Smooth muscle cell (in vitro differentiated cells): ENCODE results near the gene C9orf50. TPM values are rescaled to one million over a fixed set of nuclear protein-coding genes. Genes with fewer than 3 reads are reported as not detected.

Experiments used
- DNase-seq: peaks from one replicate; lab custom pipeline; 2025; ENCODE audit not compliant: unreplicated experiment; lab: John Stamatoyannopoulos, UW
- H2AFZ ChIP-seq: fragments of 200-600 bp; sonication (generic); 2 replicates; pipeline ENCODE4 v1.6.0; 2016; ENCODE audit warnings: antibody characterized with exemption, low read depth, mild to moderate bottlenecking
- H3F3A ChIP-seq: fragments of 200-600 bp; sonication (generic); 2 replicates; pipeline ENCODE4 v1.6.0; 2017; ENCODE audit warnings: antibody characterized with exemption, low read depth
- H3K27ac ChIP-seq: fragments of 200-600 bp; sonication (generic); 2 replicates; pipeline ENCODE4 v1.5.1; 2016; ENCODE audit warnings: low read depth, mild to moderate bottlenecking
- H3K27me3 ChIP-seq: fragments of 200-600 bp; sonication (generic); 2 replicates; pipeline ENCODE4 v1.6.1; 2016; ENCODE audit warnings: low read depth, mild to moderate bottlenecking
- H3K36me3 ChIP-seq: fragments of 200-600 bp; sonication (generic); 2 replicates; pipeline ENCODE4 v1.5.1; 2016; ENCODE audit warnings: low read depth
- H3K4me1 ChIP-seq: fragments of 200-600 bp; sonication (generic); 2 replicates; pipeline ENCODE4 v1.5.1; 2016; ENCODE audit warnings: low read depth
- H3K4me2 ChIP-seq: fragments of 200-600 bp; sonication (generic); 2 replicates; pipeline ENCODE4 v1.6.0; 2016; ENCODE audit warnings: mild to moderate bottlenecking
- H3K4me3 ChIP-seq: fragments of 200-600 bp; sonication (generic); 2 replicates; pipeline ENCODE4 v1.5.1; 2016; ENCODE audit warnings: mild to moderate bottlenecking
- H3K79me2 ChIP-seq: fragments of 200-600 bp; sonication (generic); 2 replicates; pipeline ENCODE4 v1.6.0; 2016; ENCODE audit warnings: low read depth, mild to moderate bottlenecking
- H3K9ac ChIP-seq: fragments of 200-600 bp; sonication (generic); 2 replicates; pipeline ENCODE4 v1.6.0; 2016; ENCODE audit warnings: low read depth
- H3K9me3 ChIP-seq: fragments of 200-600 bp; sonication (generic); replicated peaks from 2 replicates; pipeline ENCODE4 v1.5.1; 2016; ENCODE audit warnings: low read depth
- H4K20me1 ChIP-seq: fragments of 200-600 bp; sonication (generic); 2 replicates; pipeline ENCODE4 v1.6.0; 2016; ENCODE audit warnings: low read depth
- WGBS: methylation state at CpG from one replicate; pipeline ENCODE4 v1.1.7; 2016; ENCODE audit warnings: low lambda C conversion rate; 5-methylcytosine and 5-hydroxymethylcytosine counted together
- polyA plus RNA-seq: library from polyadenylated mRNA; unstranded; fragments of >200 nt; fragmentation: Nextera tagmentation; extraction: Ambion mirVana; gene quantifications from 2 replicates; pipeline ENCODE4 v1.2.1, GENCODE V29; 2016
- total RNA-seq: library from RNA; depleted of rRNA; stranded (reverse); fragments of >200 nt; gene quantifications from 2 replicates; pipeline ENCODE4 v1.2.3, GENCODE V29; 2014
- TF ChIP-seq, protein P1 (sequence below): fragments of 200-600 bp; sonication (generic); IDR thresholded peaks from 2 replicates; pipeline ENCODE4 v1.5.1; 2017; ENCODE audit warnings: borderline replicate concordance, mild to moderate bottlenecking, antibody characterized with exemption; ENCODE audit not compliant: insufficient read depth, poor library complexity, severe bottlenecking

C9orf50 gene
- total and polyA plus RNA-seq, 2 experiments from 2014 or later = 0.59 TPM; not detected in 1

DNA sequence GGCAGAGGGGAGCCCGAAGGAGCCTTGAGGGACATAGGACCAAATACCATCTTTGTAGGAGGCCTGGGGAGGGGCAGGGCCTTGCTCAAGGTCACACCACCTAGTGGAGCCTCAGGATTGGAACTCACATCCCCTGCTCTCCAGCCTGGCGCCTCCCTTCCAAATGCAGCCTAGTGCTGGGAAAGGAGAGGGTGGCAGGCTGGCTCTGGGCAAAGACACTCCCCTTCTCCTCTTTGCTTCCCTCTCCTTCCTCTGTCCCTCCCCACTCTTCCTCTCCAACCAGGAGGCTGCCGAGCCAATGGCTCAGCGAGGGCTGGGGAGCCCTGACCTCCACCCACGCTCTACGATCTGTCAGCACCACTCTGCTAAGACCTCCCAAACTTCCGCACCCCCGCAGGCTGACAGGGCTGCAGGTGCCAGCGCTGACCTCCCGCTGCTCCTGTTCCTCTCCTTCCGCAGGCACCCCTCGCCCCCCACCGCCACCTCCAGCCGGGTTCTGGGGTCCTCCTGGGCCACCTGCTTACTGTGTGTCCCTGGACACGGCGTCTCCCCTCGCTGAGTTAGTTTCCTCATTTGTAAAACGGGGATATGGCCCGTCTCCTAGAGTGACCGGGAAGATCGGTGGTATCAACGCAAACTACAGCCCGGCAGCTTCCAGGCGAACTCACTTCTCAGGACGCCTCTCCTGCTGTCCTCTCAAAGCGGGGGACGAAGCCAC, 52.9 kb downstream of the C9orf50 start:
- TF ChIP-seq, protein P1, sequence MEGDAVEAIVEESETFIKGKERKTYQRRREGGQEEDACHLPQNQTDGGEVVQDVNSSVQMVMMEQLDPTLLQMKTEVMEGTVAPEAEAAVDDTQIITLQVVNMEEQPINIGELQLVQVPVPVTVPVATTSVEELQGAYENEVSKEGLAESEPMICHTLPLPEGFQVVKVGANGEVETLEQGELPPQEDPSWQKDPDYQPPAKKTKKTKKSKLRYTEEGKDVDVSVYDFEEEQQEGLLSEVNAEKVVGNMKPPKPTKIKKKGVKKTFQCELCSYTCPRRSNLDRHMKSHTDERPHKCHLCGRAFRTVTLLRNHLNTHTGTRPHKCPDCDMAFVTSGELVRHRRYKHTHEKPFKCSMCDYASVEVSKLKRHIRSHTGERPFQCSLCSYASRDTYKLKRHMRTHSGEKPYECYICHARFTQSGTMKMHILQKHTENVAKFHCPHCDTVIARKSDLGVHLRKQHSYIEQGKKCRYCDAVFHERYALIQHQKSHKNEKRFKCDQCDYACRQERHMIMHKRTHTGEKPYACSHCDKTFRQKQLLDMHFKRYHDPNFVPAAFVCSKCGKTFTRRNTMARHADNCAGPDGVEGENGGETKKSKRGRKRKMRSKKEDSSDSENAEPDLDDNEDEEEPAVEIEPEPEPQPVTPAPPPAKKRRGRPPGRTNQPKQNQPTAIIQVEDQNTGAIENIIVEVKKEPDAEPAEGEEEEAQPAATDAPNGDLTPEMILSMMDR = no peak
- WGBS = 2% methylated on average over 26 of the region's 27 CpGs
- H3K4me2 ChIP-seq = peak overlapping the region; percentile 84
- no peak overlapping the region for H3K9ac ChIP-seq
- H3K79me2 ChIP-seq = no peaks in the 10 kb centered on the region
- peak overlapping the region; percentile 75 for H2AFZ ChIP-seq
- peaks cover 17% of the 10 kb centered on the region for H3K4me1 ChIP-seq
- peaks cover 11% of the 10 kb centered on the region for H3F3A ChIP-seq
- H3K4me3 ChIP-seq = peak overlapping the region; percentile 45
- no peak for DNase-seq
- H3K27me3 ChIP-seq = no peaks in the 10 kb centered on the region
- no peaks in the 10 kb centered on the region for H3K36me3 ChIP-seq
- H3K27ac ChIP-seq = peak overlapping the region; percentile 90
- H3K9me3 ChIP-seq = no peaks in the 10 kb centered on the region
- H4K20me1 ChIP-seq = no peaks in the 10 kb centered on the region

DNA sequence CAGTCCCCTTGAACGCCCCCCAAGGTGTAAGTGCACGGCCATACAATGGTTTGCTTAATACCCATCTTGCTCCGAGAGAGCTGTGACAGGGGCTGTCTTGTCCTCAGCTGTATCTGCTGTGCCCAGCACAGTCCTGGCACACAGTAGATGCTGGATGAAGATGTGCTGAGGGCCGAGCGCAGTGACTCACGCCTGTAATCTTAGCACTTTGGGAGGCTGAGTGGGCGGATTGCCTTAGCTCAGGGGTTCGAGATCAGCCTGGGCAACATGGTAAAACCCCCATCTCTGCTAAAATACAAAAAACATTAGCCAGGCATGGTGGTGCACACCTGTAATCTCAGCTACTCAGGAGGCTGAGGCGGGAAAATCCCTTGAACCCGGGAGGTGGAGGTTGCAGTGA, 53.6 kb downstream of the C9orf50 start:
- H3K9ac ChIP-seq = no peak overlapping the region
- peaks cover 21% of the 10 kb centered on the region for H3K4me1 ChIP-seq
- no peak overlapping the region for H2AFZ ChIP-seq

DNA sequence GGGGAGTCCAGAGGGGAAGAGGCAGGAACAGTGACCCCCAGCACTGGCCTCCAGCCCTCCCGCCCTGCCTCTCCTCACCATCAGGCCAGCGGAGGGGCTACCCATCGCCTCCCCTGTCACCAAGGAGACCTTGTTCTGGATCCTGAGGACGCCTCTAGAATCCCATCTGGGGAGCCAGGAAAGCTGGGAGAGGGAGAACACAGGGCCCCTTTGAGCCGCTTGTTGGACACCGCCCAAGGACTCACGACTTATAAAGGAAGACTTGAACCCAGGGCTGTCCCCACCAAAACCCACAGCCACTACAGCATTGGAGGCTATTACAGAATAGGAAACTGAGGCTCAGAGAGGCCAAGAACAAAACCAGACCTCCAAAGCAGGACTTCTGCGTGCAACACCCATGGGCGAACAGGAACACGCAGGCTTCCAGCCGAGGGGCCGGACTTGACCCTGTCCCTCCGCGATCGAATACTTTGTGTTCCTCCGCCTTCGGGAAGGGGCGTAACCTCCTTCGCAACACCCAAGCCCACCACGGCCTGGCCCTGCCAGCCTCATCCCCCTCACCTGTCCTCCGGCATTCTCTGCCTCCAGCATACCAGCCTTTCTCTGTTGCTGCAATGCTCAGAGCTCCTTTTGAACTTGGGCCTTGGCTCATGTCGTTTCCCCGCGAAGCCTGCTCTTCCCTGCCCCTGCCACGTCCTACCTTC, 54.2 kb downstream of the C9orf50 start:
- Histone ChIP-seq H3K4me3 (no peak overlapping the region), H3K27ac (no peak overlapping the region), H3K4me2 (no peak overlapping the region), H3K9ac (no peak overlapping the region), H3K36me3 (no peaks in the 10 kb centered on the region), H3K79me2 (no peaks in the 10 kb centered on the region), H3K4me1 (peaks cover 27% of the 10 kb centered on the region), H2AFZ (no peak overlapping the region), H3F3A (peaks cover 11% of the 10 kb centered on the region), H3K9me3 (no peaks in the 10 kb centered on the region), H4K20me1 (no peaks in the 10 kb centered on the region), H3K27me3 (no peaks in the 10 kb centered on the region)
- TF ChIP-seq, protein P1 = no peak
- 94% methylated on average over 18 of the region's 25 CpGs for WGBS
- no peak for DNase-seq

More for the DNA sequence above, 53.6 kb downstream of the C9orf50 start:
- no peak for DNase-seq
- no peak overlapping the region for H3K4me3 ChIP-seq
- no peak overlapping the region for H3K27ac ChIP-seq
- H3K36me3 ChIP-seq = no peaks in the 10 kb centered on the region
- no peaks in the 10 kb centered on the region for H3K27me3 ChIP-seq
- no peaks in the 10 kb centered on the region for H4K20me1 ChIP-seq
- peaks cover 11% of the 10 kb centered on the region for H3F3A ChIP-seq
- TF ChIP-seq, protein P1 = no peak
- peak overlapping the region; percentile 84 for H3K4me2 ChIP-seq
- WGBS = 63% methylated on average over 10 of the region's 10 CpGs
- no peaks in the 10 kb centered on the region for H3K79me2 ChIP-seq
- H3K9me3 ChIP-seq = no peaks in the 10 kb centered on the region
